H54 (cell line): ENCODE results near the gene PGAP6.
"Not testable (repeated sequence)": the region's sequence is repeated elsewhere in the genome, so short reads cannot be mapped to it uniquely, and the experiment has no call there.

Source experiments
- DNase-seq: peaks from one replicate; pipeline ENCODE4 v3.0.0; 2011; ENCODE audit warnings: low spot score, mixed read lengths; ENCODE audit not compliant: insufficient read length
- FAIRE-seq: peaks from 3 replicates; lab custom pipeline; 2011; peaks lifted over from hg19 to GRCh38; lab: Jason Lieb, UNC
- POLR2A ChIP-seq: IDR thresholded peaks from 2 replicates; pipeline ENCODE4 v1.6.1; 2011; ENCODE audit warnings: low read depth, mild to moderate bottlenecking, low read length

PGAP6 gene

GRCh38 chr16:336269-336668, 45.5 kb downstream of the PGAP6 start:
- no peak for DNase-seq
- no peak for FAIRE-seq
- TF ChIP-seq POLR2A = no peak

DNA sequence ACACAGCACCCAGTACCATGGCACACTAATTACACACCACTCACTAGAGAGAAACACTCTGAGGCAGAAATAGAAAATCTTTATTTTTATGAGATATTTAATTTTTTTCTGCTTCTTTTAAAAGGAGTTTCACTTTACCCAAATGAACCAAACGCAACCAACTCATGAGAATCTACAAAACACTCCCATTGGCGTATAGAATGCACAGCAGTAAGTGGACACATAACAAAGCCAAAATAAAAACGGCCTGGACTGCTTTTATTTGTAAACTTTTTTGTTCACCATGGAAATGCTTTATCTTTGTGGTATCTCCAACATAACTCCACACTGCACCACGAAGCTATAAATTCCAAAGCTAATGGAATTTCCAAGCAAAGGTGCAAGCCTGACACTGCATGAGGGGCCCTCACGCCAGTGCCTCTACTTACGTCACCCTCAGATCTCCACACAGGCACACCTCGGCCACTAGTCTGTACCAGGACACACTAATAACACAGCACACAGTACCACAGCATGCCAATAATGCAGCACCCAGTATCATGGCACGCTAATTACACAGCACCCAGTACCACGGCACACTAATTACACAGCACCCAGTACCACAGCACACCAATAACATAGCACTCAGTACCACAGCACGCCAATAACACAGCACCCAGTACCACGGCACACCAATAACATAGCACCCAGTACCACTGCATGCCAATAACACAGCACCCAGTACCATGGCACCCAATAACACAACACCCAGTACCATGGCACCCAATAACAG, 46.7 kb downstream of the PGAP6 start:
- FAIRE-seq = not testable (repeated sequence)

GRCh38 chr16:334164-334832, 47.5 kb downstream of the PGAP6 start:
- FAIRE-seq, DNase-seq: not testable (repeated sequence)

More for the DNA sequence above, 46.7 kb downstream of the PGAP6 start:
- not testable (repeated sequence) for DNase-seq

GRCh38 chr16:333406-334094, 48.2 kb downstream of the PGAP6 start:
- no peak for TF ChIP-seq POLR2A
- DNase-seq (no peak), FAIRE-seq (no peak)

- FAIRE-seq, DNase-seq: not testable (repeated sequence)
Measured at GRCh38 chr16:331181-331814, 50.5 kb downstream of the PGAP6 start.

DNA sequence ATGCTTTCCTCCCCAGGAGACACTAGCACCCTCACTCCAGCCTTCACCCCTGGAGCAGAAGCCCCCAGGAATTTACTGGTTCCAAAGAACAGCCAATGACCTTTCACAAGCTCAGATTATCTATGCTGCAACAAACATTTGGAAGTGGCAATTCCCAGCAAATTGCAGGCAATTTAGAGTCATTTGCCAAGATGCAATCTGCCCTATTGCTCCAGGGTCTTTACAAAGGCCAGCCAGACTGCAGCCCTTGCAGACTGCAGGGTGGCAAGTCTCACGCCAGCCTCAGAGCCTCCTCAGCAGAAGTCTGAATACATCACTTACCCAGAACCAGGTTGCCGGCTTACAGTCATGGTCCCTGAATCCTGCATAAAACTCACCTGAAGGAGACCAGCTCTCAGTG, 51.0 kb downstream of the PGAP6 start:
- no peak for FAIRE-seq

DNA sequence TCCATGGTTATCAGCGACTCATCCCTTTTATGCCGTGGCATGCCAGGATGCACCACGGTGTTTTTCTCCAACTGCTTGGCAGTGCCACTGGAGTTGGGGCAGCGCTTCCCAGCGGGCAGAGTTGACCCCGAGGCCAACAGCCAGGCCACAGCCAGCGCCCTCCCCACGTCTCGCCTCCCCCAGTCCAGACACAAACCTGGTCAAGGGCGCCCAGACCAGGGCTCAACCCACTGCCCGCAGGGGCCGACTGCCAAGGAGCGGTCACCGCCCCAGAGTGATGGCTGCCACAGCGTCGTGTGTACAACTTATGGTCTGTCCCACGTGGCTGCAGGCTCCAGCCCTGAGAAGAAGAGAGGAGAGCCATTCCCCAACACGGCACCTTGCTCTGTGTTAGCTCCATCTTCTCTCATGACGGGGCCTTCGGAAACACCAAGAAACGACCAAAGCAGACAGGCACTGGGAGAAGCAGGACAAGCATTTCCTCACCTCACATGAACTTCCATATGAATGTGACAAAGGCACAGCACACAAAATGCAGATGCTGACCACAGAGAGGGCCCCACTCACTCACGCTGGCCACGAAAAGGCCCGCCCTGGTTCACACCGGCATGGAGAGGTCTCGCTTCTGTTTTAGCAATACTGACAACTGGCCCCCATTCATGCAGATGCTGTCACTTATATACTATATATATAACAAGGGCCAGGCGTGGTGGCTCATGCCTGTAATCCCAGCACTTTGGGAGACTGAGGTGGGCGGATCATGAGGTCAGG, 56.2 kb downstream of the PGAP6 start:
- DNase-seq = no peak
- no peak for TF ChIP-seq POLR2A
- FAIRE-seq = no peak

More for the DNA sequence above, 51.0 kb downstream of the PGAP6 start:
- no peak for TF ChIP-seq POLR2A
- DNase-seq = no peak

DNA sequence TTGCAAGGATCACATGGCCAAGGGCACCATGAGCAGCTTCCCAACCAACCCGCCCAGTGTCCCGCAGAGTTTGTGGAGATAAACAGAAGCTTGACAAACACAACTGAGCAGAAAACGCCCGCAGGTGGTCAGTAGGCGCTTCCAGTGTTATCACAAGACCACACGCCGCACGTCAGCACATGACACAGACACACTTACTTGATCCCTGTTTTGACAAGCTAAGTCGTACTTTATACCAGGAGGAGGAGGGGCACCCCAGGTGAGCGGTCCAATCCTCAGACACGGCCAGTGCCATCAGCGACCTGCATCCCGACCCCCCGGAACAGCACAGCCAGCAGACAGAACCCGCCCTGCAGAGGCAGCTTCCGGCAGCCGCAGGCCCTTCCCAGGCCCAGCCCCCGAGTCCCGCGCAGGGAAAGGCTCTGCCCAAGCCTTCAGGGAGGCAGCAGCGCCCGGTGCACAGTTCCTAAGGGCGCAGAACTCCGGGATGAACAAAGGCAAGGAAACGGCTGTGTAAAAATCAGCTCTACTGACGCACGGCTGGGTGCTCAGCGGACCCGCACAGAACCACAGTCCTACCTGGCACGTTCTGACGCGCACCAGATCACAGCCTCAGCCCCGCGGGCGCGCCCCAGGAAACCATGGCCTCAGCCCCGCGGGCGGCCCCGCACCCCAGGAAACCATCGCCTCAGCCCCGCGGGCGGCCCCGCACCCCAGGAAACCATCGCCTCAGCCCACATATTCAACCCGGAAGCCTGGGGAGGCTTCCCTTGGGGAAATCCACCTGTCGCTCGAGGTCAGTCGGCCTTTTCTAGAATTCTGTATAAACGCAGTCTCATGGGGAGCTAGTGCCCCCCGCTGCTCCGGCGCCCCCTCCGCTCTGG, 57.1 kb downstream of the PGAP6 start:
- no peak for TF ChIP-seq POLR2A
- DNase-seq (no peak), FAIRE-seq (no peak)

- no peak for FAIRE-seq
- TF ChIP-seq POLR2A = no peak
- no peak for DNase-seq
Measured at GRCh38 chr16:324201-324450, 57.7 kb downstream of the PGAP6 start.

DNA sequence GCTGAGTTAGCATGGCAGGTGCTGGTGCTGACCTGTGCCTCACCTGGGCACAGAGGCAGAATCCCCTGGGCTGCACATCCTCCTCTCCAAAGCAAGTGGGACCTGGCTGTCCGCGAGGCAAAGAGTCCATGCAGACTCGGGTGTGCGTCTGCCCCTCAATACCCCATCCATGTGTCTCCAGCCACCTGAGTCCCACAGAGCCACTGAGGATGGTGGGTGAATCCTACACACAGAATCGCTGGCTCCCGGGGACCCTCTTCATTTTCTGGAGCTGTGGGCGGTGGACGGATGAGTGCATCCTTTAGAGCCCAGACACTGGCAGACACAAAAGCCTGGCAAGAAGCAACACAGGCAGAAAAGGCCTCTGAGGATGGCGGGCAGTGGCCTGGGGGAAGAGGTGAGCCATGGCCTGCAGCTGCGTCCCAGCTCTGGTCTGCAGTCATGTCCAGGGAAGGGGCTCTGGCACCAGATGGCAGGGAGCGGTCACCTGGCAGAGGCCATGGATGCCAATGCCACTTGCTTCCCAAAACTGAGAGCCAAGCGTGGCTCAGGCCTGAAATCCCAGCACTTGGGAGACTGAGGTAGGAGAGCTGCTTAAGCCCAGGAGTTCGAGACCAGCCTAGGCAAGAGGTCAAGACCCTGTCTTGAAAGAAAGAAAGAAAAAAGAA, 59.2 kb downstream of the PGAP6 start:
- no peak for FAIRE-seq
- DNase-seq = no peak

DNA sequence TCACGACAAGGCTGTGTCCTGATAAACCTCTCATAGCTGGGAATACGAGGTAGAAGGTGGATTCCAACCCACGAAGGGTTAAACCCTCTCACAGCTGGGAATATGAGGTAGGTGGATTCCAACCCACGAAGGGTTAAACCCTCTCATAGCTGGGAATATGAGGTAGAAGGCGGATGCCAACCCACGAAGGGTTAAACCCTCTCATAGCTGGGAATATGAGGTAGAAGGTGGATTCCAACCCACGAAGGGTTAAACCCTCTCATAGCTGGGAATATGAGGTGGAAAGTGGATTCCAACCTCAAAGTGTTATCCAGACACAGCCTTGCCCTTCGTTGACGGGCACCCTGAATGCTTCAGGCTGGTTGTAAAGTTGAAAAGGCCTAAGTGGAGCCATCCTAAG, 60.2 kb downstream of the PGAP6 start:
- no peak for FAIRE-seq
- TF ChIP-seq POLR2A = no peak
- DNase-seq = no peak

More for the DNA sequence above, 59.2 kb downstream of the PGAP6 start:
- no peak for TF ChIP-seq POLR2A
